Esophagus squamous epithelium (tissue), 5 donors: Measurements from ENCODE around the gene IP6K3. TPM values are rescaled to one million over a fixed set of nuclear protein-coding genes. Genes with fewer than 3 reads are reported as not detected.
A peak's percentile ranks its signal among the peaks of the same experiment; 100 is the strongest.

Experiments used
- DNase-seq: peaks from one replicate; lab custom pipeline; 2025; lab: John Stamatoyannopoulos, UW
- H3K27ac ChIP-seq, 4 donors: fragments of 200-600 bp; sonication (generic); one replicate each; pipeline ENCODE4 v1.5.1; 2016 to 2019; ENCODE audit warnings: mild to moderate bottlenecking in 1 of 4
- H3K27me3 ChIP-seq, 4 donors: fragments of 200-600 bp; sonication (generic); 1 replicate in 3 of 4; 2 replicates in 1 of 4; pipeline versions ENCODE4 v1.5.1 to v1.6.0; 2017 to 2021; ENCODE audit warnings: antibody characterized with exemption in 1 of 4
- H3K36me3 ChIP-seq, 3 donors: fragments of 200-600 bp; sonication (generic); one replicate each; pipeline ENCODE4 v1.5.1; 2016 to 2019
- H3K4me1 ChIP-seq, 3 donors: fragments of 200-600 bp; sonication (generic); one replicate each; pipeline ENCODE4 v1.5.1; 2017 to 2019
- H3K4me3 ChIP-seq, 4 donors: fragments of 200-600 bp; sonication (generic); 1 replicate in 3 of 4; 2 replicates in 1 of 4; pipeline ENCODE4 v1.5.1; 2016 to 2019; ENCODE audit warnings: mild to moderate bottlenecking in 2 of 4, moderate library complexity in 1 of 4
- H3K9me3 ChIP-seq, 3 donors: fragments of 200-600 bp; sonication (generic); one replicate each; pipeline ENCODE4 v1.5.1; 2016 to 2019
- POLR2A ChIP-seq, 4 donors: fragments of 450-650 bp; IDR thresholded peaks; one replicate each; pipeline ENCODE4 v1.6.1; 2017; ENCODE audit warnings: antibody characterized with exemption in 4 of 4, mild to moderate bottlenecking in 4 of 4, moderate library complexity in 3 of 4
- WGBS, 2 donors: methylation state at CpG; one replicate each; pipeline ENCODE4 v1.1.5; 2018; 5-methylcytosine and 5-hydroxymethylcytosine counted together
- intact Hi-C: fragments of 100-400 bp; cut with DNase I; formaldehyde crosslinking; loops from one replicate; pipeline ENCODE4 v1.15.0; 2022
- total RNA-seq, 4 donors: library from RNA; depleted of rRNA; stranded (reverse); fragments of >200 nt; gene quantifications; one replicate each; pipeline ENCODE4 v1.1.0, GENCODE V29; 2016
- TF ChIP-seq, protein P1 (sequence below), 6 experiments: fragments of 450-650 bp in 4 of 6; fragments of 200-600 bp in 2 of 6; sonication (generic) in 2 of 6; IDR thresholded peaks; one replicate each; pipeline ENCODE4 v1.5.1; 2016 to 2019; ENCODE audit warnings: antibody characterized with exemption in 6 of 6, mild to moderate bottlenecking in 4 of 6, moderate library complexity in 4 of 6
- donor health status: DM: yes; HTN: yes; CAD: no.

IP6K3 gene
- total RNA-seq, 4 donors from 2014 or later: 0.75 to 5.5 (median 1.7) TPM; not detected in 1

DNA sequence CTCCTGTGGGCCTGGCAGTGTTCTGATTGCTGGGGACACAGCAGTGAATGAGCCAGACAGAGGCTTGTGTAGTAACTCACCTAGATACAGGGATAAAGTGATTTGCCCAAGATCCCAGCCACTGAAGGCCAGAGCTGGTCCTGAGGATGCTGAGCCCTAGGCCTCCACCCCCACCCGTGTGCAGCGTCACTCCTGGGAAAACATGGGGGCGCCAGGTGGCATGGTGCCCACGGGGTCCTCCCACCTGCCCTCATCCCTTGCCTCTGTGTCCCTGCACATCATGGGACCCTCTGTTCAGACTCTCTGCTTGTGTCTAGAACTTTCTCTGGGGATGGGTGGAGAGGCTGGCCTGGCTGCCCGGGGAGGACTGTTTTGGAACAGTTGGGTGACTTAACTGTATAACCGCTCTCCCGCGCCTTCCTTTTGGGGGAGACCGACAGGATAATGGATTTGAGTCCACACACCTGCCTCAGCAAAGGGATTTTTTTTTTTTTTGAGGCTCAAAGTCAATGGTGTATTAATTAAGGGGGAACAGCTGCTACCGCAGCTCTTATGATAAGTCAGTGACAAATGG is 22.6 kb upstream of the IP6K3 start:
- no peaks in the 10 kb centered on the region for H3K27me3 ChIP-seq
- no peak for TF ChIP-seq POLR2A (IDR thresholded peaks at IDR 0.05)
- TF ChIP-seq, protein P1, sequence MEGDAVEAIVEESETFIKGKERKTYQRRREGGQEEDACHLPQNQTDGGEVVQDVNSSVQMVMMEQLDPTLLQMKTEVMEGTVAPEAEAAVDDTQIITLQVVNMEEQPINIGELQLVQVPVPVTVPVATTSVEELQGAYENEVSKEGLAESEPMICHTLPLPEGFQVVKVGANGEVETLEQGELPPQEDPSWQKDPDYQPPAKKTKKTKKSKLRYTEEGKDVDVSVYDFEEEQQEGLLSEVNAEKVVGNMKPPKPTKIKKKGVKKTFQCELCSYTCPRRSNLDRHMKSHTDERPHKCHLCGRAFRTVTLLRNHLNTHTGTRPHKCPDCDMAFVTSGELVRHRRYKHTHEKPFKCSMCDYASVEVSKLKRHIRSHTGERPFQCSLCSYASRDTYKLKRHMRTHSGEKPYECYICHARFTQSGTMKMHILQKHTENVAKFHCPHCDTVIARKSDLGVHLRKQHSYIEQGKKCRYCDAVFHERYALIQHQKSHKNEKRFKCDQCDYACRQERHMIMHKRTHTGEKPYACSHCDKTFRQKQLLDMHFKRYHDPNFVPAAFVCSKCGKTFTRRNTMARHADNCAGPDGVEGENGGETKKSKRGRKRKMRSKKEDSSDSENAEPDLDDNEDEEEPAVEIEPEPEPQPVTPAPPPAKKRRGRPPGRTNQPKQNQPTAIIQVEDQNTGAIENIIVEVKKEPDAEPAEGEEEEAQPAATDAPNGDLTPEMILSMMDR (IDR thresholded peaks at IDR 0.05): no peak
- H3K9me3 ChIP-seq: no peaks in the 10 kb centered on the region
- no peak for DNase-seq
- peak overlapping the region; percentile 0 to 89 (median 76) for H3K27ac ChIP-seq
- peaks cover 0 to 25% (median 16%) of the 10 kb centered on the region in 3 donors for H3K36me3 ChIP-seq
- H3K4me1 ChIP-seq: peaks cover 19 to 56% (median 36%) of the 10 kb centered on the region in 3 donors
- 70 to 72% methylated on average over 4 to 9 of the region's 10 CpGs for WGBS, 2 donors
- H3K4me3 ChIP-seq: no peak overlapping the region
- intact Hi-C loops: loop anchor here (10.0 kb wide), 1 partner anchor 385 kb away; no protein-coding TSS in a partner anchor

DNA sequence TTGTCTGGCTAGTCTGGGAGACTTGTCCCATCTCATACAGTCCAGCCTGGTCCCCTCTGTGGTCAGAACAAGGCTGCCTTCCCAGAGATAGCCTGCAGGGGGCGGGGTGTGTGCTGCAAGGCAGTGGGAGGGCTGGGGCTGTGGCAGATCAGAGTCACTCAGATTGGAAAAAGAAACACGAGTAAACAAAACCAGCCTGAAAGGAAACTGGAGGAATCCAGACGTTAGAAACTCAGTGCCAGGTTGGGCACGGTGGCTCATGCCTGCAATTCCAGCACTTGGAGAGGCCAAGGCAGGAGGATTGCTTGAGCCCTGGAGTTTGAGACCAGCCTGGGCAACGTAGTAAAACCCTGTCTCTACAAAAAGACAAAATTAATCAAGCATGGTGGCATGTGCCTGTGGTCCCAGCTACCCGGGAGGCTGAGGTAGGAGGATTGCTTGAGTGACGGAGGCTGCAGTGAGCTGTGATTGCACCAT is 22.0 kb upstream of the IP6K3 start:
- H3K9me3 ChIP-seq: no peaks in the 10 kb centered on the region
- peaks cover 19 to 52% (median 36%) of the 10 kb centered on the region in 3 donors for H3K4me1 ChIP-seq
- H3K27ac ChIP-seq: peak overlapping the region in 2 of 4 donors; percentile 41 to 83
- no peak overlapping the region for H3K4me3 ChIP-seq
- no peak for TF ChIP-seq POLR2A (IDR thresholded peaks at IDR 0.05)
- TF ChIP-seq, protein P1 (IDR thresholded peaks at IDR 0.05): peak; percentile 49 to 85 (median 80)
- H3K36me3 ChIP-seq: peaks cover 0 to 19% (median 12%) of the 10 kb centered on the region in 3 donors
- H3K27me3 ChIP-seq: no peaks in the 10 kb centered on the region
- DNase-seq: no peak
- intact Hi-C loops: loop anchor here (10.0 kb wide), 1 partner anchor 386 kb away; no protein-coding TSS in a partner anchor
- WGBS, 2 donors: 25 to 35% methylated on average over 6 to 7 of the region's 7 CpGs

DNA sequence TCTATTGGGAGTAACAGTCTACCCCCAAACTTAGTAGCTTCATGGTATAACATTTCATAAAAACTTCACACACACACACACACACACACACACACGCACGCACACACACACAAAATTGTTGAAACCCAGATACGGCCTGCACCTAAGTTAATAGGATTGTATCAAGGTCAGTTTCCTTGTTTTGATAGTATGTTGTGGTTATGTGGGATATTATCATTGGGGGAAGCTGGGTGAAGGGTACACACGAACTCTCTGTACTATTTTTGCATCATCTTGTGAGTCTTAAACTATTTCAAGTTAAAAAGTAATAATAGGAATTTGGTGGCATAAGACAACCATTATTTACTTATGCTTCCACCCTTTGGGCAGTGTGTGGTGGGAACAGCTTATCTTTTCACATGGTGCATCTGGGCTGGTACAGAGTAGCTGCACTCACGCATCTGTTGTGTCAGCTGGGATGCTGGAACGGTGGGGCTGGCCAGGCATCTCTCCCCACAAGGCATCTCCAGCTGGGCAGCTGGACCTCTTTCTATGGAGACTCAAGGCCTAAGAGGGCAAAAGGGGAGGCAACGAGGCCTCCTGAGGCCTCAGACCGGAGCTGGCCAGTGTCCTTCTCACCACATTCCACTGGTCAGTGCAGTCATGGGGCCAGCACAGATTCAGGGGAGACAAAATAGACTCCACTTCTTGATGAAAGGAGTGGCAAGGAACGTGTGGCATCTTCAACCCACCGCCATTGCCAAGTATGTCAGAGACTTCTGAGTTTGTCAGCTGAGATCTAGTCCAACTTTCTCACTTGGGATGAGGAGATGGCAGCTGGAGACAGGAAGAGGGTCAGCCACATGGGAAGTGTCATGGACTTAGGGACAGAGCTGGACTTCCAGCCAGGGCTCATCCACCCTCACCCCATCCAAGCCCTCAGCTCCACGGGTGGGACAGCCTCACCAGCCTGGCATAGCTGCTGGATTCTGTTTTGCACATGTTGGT is 20.5 kb upstream of the IP6K3 start:
- WGBS, 2 donors: 61 to 74% methylated on average over 9 to 11 of the region's 11 CpGs
- DNase-seq: no peak
- Histone ChIP-seq H3K9me3 (no peaks in the 10 kb centered on the region), H3K27ac (no peak overlapping the region), H3K27me3 (no peaks in the 10 kb centered on the region), H3K4me1 (peaks cover 18 to 39% (median 24%) of the 10 kb centered on the region in 3 donors), H3K4me3 (no peak overlapping the region), H3K36me3 (peaks cover 0 to 4% (median 2%) of the 10 kb centered on the region in 3 donors)
- intact Hi-C loops: loop anchor here (10.0 kb wide), 1 partner anchor 388 kb away; no protein-coding TSS in a partner anchor
- no peak for TF ChIP-seq POLR2A (IDR thresholded peaks at IDR 0.05)
- TF ChIP-seq, protein P1 (IDR thresholded peaks at IDR 0.05): no peak

DNA sequence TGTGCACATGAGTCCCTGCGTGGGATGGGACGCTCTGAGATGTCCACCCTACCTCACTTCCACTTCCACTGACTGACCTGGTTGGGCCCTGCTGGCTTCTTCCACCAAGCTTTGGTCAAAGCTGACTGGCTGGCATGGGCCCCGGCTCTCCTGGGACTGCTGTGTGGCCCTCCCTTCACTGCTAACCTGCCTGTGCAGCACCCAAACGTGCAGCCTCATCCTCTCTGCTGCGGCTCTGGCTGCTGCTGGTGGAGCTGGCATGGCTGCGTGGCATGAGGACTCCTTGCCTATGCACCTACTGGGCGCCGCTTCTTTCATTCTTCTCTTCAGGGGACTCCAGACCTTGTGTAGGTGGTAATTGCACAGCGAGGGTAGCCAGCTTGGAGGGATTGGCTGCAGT is 18.7 kb upstream of the IP6K3 start:
- Histone ChIP-seq H3K4me3 (no peak overlapping the region), H3K27me3 (no peaks in the 10 kb centered on the region), H3K9me3 (no peaks in the 10 kb centered on the region), H3K27ac (no peak overlapping the region), H3K36me3 (no peaks in the 10 kb centered on the region), H3K4me1 (peaks cover 6 to 35% (median 12%) of the 10 kb centered on the region in 3 donors)
- no peak for TF ChIP-seq POLR2A (IDR thresholded peaks at IDR 0.05)
- TF ChIP-seq, protein P1 (IDR thresholded peaks at IDR 0.05): no peak
- 68 to 85% methylated on average over 4 to 8 of the region's 9 CpGs for WGBS, 2 donors
- intact Hi-C loops: loop anchor here (10.0 kb wide), 1 partner anchor 389 kb away; no protein-coding TSS in a partner anchor
- DNase-seq: no peak
